CD4-positive, alpha-beta T cell (primary cell): Measurements from ENCODE around the gene STYXL1. TPM values are rescaled to one million over a fixed set of nuclear protein-coding genes. Genes with fewer than 3 reads are reported as not detected.

ENCODE experiments used
- ATAC-seq: fragments of 200-7000 bp; cut with Tn5 transposase; one replicate; pipeline ENCODE4 v1.10.0; 2022; ENCODE audit warnings: mild to moderate bottlenecking; ENCODE audit not compliant: poor library complexity
- CTCF ChIA-PET: fragments of 350-600 bp; sonication (Branson Sonifier 250); formaldehyde crosslinking; loops from one replicate; lab custom pipeline; 2021; ENCODE audit warnings: antibody characterized with exemption, inconsistent platforms; lab: Charles Lee
- POLR2A ChIA-PET: fragments of 350-600 bp; sonication (Branson Sonifier 250); formaldehyde crosslinking; loops from one replicate; lab custom pipeline; 2021; ENCODE audit warnings: antibody characterized with exemption, inconsistent platforms; lab: Charles Lee
- DNase-seq, 14 experiments: peaks; one replicate each; pipeline ENCODE4 v3.0.0-alpha.2; 2013 to 2020; ENCODE audit warnings: mixed read lengths in 2 of 14
- H3K27ac ChIP-seq, 2 donors: one replicate each; pipeline versions ENCODE4 v1.5.1 to v1.7.0; 2013; ENCODE audit warnings: low read length in 2 of 2, low read depth in 1 of 2, mild to moderate bottlenecking in 1 of 2
- H3K27me3 ChIP-seq, 2 experiments: 1 replicate in 1 of 2; 2 replicates in 1 of 2; pipeline versions ENCODE4 v1.6.1 to v1.7.0; 2013; ENCODE audit warnings: low read length in 2 of 2, control low read depth in 1 of 2, mild to moderate bottlenecking in 1 of 2, moderate library complexity in 1 of 2; ENCODE audit not compliant: insufficient read depth in 2 of 2, control insufficient read depth in 1 of 2
- H3K36me3 ChIP-seq: one replicate; pipeline ENCODE4 v1.6.1; 2013; ENCODE audit warnings: low read length, control low read depth; ENCODE audit not compliant: insufficient read depth
- H3K4me1 ChIP-seq: one replicate; pipeline ENCODE4 v1.6.1; 2013; ENCODE audit warnings: low read length, control low read depth; ENCODE audit not compliant: insufficient read depth
- H3K4me3 ChIP-seq: one replicate; pipeline ENCODE4 v1.5.1; 2013; ENCODE audit warnings: mild to moderate bottlenecking, low read length, moderate library complexity
- H3K9me3 ChIP-seq, 2 experiments: 1 replicate in 1 of 2; 2 replicates in 1 of 2; pipeline versions ENCODE4 v1.6.1 to v1.7.0; 2013; ENCODE audit warnings: low read length in 2 of 2, mild to moderate bottlenecking in 2 of 2, control low read depth in 1 of 2, moderate library complexity in 1 of 2; ENCODE audit not compliant: control insufficient read depth in 1 of 2, insufficient read depth in 1 of 2
- H3K27ac Mint-ChIP-seq: one replicate; pipeline ENCODE4 v1.8.0; 2020; ENCODE audit warnings: mixed read lengths
- H3K27me3 Mint-ChIP-seq: one replicate; pipeline ENCODE4 v1.8.0; 2021; ENCODE audit warnings: mixed read lengths
- H3K36me3 Mint-ChIP-seq: one replicate; pipeline ENCODE4 v1.8.0; 2021; ENCODE audit warnings: low read depth, mixed read lengths
- H3K4me1 Mint-ChIP-seq: one replicate; pipeline ENCODE4 v1.8.0; 2021; ENCODE audit warnings: low read depth, mixed read lengths
- H3K4me3 Mint-ChIP-seq: one replicate; pipeline ENCODE4 v1.8.0; 2020; ENCODE audit warnings: mild to moderate bottlenecking, mixed read lengths
- H3K9me3 Mint-ChIP-seq: one replicate; pipeline ENCODE4 v1.8.0; 2020; ENCODE audit warnings: mixed read lengths
- CTCF ChIP-seq: fragments of 200-600 bp; IDR thresholded peaks from one replicate; pipeline ENCODE4 v1.8.0; 2022; ENCODE audit warnings: antibody characterized with exemption, mild to moderate bottlenecking
- intact Hi-C, 2 experiments: fragments of 100-400 bp; cut with DNase I in 1 of 2; cut with micrococcal nuclease in 1 of 2; formaldehyde crosslinking; loops; one replicate each; pipeline versions ENCODE4 v1.15.1 to v1.9.0; 2023 to 2025; cut with DNase I, micrococcal nuclease
- total RNA-seq, 174 experiments: library from RNA in 2 of 174; stranded (reverse) in 2 of 174; gene quantifications; one replicate each; pipeline ENCODE4 v1.2.3 and lab custom pipeline; 2021 to 2026

STYXL1 gene
- total RNA-seq, 2 experiments from 2014 or later, result 8.4 to 8.5 TPM

GRCh38 chr7:75984130-75985008 is 63.4 kb downstream of the STYXL1 start:
- ChIA-PET CTCF (no interaction called here), POLR2A (no interaction called here)
- Histone ChIP-seq H3K27ac (no peak overlapping the region), H3K9me3 (no peaks in the 10 kb centered on the region), H3K27me3 (no peaks in the 10 kb centered on the region), H3K4me1 (no peaks in the 10 kb centered on the region), H3K4me3 (no peak overlapping the region), H3K36me3 (peaks cover 67% of the 10 kb centered on the region)
- Mint-ChIP-seq H3K27me3 (no peaks in the 10 kb centered on the region), H3K4me1 (peaks cover under 1% of the 10 kb centered on the region), H3K27ac (no peak overlapping the region), H3K9me3 (no peaks in the 10 kb centered on the region), H3K4me3 (no peak overlapping the region), H3K36me3 (peaks cover 57% of the 10 kb centered on the region)
- no peak for TF ChIP-seq CTCF
- intact Hi-C loops, result no loop called here
- ATAC-seq, result no peak
- DNase-seq, result no peak

GRCh38 chr7:75983471-75984129 is 64.2 kb downstream of the STYXL1 start:
- DNase-seq, result no peak
- Mint-ChIP-seq H3K27ac (no peak overlapping the region), H3K9me3 (no peaks in the 10 kb centered on the region), H3K4me1 (no peaks in the 10 kb centered on the region), H3K36me3 (peaks cover 62% of the 10 kb centered on the region), H3K4me3 (no peak overlapping the region), H3K27me3 (no peaks in the 10 kb centered on the region)
- no peaks in the 10 kb centered on the region for H3K4me1 ChIP-seq
- H3K4me3 ChIP-seq, result no peak overlapping the region
- POLR2A ChIA-PET, result no interaction called here
- H3K9me3 ChIP-seq, result no peaks in the 10 kb centered on the region
- intact Hi-C loops, result no loop called here
- no peak for ATAC-seq
- CTCF ChIA-PET, result no interaction called here
- H3K27me3 ChIP-seq, result no peaks in the 10 kb centered on the region
- H3K36me3 ChIP-seq, result peaks cover 71% of the 10 kb centered on the region
- no peak overlapping the region for H3K27ac ChIP-seq
- TF ChIP-seq CTCF, result no peak

- no peak overlapping the region for H3K27ac ChIP-seq
- ChIA-PET CTCF (interaction anchor here (1.4 kb wide), 1 partner anchor 38 kb away, joined by 3 read pairs; no protein-coding TSS in a partner anchor), POLR2A (interaction anchor here (1.2 kb wide), 1 partner anchor 26 kb away, joined by 3 read pairs; no protein-coding TSS in a partner anchor)
- TF ChIP-seq CTCF, result no peak
- ATAC-seq, result no peak
- no peak overlapping the region for H3K4me3 ChIP-seq
- DNase-seq, result no peak
- intact Hi-C loops, result no loop called here
- no peak overlapping the region for H3K27ac Mint-ChIP-seq
- no peaks in the 10 kb centered on the region for H3K4me1 Mint-ChIP-seq
- H3K4me1 ChIP-seq, result no peaks in the 10 kb centered on the region
- no peak overlapping the region for H3K4me3 Mint-ChIP-seq
- H3K36me3 ChIP-seq, result peaks cover 66% of the 10 kb centered on the region
- no peaks in the 10 kb centered on the region for H3K27me3 Mint-ChIP-seq
- no peaks in the 10 kb centered on the region for H3K27me3 ChIP-seq
- no peaks in the 10 kb centered on the region for H3K9me3 ChIP-seq
- no peaks in the 10 kb centered on the region for H3K9me3 Mint-ChIP-seq
- H3K36me3 Mint-ChIP-seq, result peaks cover 62% of the 10 kb centered on the region
Measured at GRCh38 chr7:75982306-75983064, 65.3 kb downstream of the STYXL1 start.
